CD1c-positive myeloid dendritic cell (primary cell): ENCODE measurements around the gene GALNS.

Experiments
- DNase-seq: peaks from one replicate; pipeline ENCODE4 v3.0.0-alpha.2; 2016; ENCODE audit errors: extremely low spot score

Gene GALNS

DNA sequence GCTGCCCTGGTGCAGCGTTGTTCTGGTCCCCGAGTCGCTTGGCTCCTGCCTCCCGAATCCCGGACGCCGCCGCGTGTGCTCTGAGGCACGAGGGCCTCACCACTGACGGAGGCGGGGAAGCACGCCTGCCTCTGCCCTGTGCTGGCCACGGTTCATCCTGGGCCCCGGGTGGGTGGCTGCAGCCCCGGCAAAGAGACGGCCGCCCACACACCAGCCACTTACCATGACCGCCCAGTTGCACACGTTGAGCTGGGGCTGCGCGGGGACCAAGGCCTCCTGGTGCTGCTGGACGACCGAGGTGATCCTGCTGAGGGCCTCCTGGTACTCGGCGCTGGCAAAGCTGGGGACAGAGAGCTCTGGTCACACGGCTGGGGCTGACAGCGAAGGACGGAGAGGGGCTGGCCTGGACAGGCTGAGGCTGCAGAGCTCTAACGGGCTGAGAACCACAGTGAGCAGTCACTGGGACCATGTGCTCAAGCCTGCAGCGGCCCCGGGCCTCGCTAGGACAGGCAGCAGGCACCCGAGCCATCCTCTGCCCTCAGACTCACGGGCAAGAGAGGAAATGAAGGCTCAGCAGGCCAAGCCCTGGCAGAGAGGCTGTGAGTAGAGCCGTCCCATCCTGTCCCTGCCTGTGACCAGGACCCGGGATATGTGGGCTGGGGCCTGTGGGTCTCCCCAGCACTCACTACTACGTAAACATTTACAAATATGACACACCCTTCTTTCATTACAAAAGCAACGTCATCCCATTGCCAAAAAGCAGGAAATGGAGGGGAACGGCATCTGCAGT lies 38.8 kb downstream of the GALNS start:
- DNase-seq, result no peak

GRCh38 chr16:88816736-88817535 lies 39.8 kb downstream of the GALNS start:
- DNase-seq, result no peak

DNA sequence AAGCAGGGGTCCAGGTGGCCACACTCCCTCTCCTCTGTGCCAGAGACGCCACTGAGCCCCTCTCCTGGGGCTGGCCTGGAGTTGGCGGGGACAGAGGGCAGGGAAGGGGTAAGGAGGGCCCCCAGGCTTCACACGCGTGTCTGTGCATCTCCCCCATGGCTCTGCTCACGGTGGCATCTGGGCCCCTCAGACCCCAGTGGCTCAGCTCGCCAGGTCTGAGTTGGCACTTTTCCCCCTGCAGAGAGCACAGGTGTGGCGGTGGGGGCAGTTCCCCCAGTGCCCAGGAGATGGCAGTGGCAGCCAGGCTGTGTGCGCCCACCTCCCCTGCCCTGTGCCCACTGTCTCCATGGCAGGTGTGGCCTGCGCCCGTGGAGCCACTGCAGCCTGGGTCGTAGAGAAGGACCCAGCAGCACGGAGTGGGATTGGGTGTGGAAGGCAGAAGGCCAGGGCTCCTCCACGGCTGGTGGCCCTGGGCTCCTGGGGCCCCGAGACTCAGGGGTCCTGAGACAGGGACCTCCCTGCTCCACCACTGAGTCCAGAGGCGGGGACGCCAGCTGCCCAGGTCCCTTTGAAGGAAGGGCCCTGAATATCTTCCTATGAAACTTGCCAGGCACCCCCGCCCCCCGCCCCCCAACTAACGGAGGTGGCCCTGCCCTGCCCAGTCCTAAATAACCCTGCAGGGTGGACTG lies 40.7 kb downstream of the GALNS start:
- peak; percentile 25 for DNase-seq

- no peak for DNase-seq
Observed at GRCh38 chr16:88815227-88815626, 41.5 kb downstream of the GALNS start.

DNA sequence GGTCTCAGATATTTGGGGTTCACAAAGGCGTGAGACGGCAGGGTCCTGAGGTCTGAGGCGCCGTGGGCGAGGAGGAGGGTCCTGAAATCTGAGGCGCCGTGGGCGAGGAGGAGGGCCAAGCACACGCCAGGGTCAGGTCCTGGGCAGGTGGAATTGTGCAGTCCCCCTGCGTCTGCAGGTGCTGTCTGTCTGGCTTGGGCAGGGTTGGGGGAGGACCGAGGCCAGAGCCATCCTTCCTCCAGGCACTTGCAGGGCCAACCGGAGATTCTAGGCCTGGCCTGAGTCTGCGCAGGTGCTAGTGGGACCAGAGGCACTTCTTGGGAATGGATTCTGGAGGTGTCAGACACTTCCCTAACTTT lies 42.6 kb downstream of the GALNS start:
- no peak for DNase-seq

DNA sequence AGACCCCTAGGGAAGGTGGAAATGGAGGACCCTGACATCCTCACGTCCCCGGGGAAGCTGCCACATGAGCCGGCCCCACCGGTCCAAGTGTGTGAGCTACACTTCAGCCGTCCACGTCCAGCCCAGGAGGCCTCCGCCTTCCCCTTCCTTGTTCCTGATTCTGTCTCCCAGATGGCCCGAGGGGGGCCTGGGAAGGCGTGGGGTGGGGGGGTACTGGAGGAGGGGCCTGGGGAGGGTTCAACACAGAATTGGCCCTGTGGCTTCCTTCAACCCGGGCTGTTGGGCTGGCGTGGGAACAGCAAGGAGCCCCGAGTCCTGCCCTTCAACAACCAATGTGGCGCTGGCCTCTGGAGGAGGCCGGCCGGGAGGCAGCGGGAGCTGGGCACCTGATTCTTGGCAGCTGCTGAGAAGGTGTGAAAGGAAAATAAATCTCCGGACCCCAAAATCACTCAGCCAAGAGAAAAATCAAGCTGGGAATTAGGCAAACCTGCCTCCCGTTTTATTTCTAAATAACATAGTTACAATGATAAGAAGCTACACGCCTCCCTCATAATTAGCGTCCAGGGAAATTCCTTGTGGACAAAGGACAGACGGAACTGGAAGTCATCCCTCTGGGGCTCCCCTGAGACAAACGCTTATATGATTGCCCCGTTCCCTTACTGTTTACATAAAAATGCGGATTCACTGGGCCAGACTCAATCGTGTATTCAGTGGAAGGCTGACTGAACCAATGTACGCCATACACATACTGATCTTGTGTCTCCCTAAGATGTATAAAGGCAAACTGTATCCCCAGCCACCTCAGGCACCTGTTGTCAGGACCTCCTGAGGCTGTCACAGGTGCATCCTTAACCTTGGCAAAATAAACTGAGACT lies 43.2 kb downstream of the GALNS start:
- DNase-seq, result peak; percentile 26

DNA sequence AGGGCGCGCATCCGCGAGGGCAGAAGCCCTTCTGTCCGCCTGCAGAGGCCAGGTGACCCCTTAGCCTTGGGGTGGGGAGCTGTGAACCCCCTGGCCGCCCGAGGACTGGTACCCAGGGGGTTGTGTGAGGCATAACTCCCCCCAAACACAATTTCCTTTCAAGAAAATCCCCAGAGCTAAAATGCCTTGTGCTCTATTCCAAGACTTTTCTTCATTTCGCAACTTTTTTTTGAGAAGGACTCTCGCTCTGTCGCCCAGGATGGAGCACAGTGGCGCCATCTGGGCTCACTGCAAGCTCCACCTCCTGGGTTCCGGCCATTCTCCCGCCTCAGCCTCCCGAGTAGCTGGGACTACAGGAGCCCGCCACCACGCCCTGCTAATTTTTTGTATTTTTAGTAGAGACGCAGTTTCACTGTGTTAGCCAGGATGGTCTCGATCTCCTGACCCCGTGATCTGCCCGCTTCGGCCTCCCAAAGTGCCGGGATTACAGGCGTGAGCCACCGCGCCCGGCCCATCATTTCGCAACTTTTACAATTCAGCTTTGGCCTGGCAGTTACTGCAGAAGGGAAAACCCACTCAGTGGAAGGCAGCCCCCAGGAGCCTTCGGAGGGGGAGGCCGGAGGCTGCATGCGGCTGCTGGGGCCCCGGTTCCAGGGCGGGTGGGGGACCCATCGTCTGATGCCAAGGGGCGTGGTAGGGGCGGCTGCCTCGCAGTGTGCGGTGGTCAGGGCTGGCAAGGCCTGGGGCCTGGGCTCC lies 44.1 kb downstream of the GALNS start:
- DNase-seq, result peak; percentile 67

DNA sequence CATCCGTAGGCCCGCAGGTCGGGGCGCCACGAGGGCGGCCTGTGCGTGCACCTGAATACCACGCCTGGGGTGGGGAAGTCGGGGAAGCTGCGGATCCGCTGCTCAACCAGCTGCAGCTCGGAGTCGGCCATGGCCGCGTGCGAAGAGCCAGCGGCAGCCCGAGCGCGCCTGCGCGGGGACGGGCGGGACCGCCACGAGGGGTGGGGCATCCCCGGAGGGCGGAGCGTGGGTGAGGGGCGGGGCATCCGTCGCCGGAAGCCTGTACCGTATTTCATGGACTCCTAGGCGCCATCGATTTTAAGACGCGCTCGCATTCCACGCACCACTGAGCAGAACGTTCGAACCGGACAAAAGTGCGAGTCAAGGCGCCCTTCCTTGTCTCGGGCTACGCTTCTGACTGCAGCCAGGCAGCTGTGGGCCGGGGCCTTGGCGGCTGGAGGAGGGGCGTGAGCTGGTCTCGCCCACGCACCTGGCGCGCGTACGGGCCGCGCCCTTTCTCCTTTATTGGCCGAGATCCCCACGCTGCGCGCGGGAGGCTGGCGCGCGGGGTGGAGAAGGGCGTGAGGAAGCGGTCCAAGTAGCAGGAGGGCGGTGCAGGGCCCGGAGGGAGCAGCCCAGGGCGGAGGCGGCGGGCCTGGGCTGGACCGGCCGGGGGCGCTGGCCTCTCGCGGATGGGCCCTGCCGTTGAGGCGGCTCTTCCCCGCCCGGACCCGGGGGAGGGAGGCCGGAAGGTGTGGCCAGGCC lies 44.8 kb downstream of the GALNS start, which contains the start of gene APRT:
Gene APRT, minus strand, starts transcription at position 160 of the 744 bp plus-strand sequence. Its CDS starts 29 bp downstream, at position 131.
- DNase-seq, result peak; percentile 97

- peak; percentile 77 for DNase-seq
Observed at GRCh38 chr16:88810912-88811768, 45.6 kb downstream of the GALNS start.

- peak; percentile 58 for DNase-seq
Observed at GRCh38 chr16:88810166-88810911, 46.4 kb downstream of the GALNS start.

DNA sequence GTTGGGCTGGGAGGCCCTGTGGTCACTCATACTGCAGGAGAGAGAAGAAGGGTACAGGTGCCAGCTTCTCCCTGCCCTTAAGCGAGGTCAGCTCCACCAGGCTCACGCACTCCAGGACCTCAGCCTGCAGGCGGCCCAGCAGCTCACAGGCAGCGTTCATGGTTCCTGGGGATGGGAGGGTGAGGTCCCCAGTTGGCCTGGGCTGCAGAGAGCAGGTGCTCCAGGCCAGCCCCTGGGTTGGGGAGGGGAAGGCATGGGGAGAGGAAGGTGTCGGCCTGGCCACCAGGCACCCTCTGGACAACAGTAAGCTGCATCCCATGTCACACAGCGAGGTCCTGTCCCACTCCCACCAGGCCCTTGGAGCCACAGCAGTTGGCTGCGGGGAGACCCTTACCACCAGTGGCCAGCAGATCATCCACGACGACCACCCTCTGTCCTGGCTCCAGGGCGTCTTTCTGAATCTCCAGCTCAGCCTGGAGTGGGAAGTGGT lies 47.0 kb downstream of the GALNS start:
- no peak for DNase-seq

GRCh38 chr16:88809068-88809675 lies 47.6 kb downstream of the GALNS start:
- DNase-seq, result no peak

- no peak for DNase-seq
Observed at GRCh38 chr16:88807626-88808453, 48.9 kb downstream of the GALNS start.

DNA sequence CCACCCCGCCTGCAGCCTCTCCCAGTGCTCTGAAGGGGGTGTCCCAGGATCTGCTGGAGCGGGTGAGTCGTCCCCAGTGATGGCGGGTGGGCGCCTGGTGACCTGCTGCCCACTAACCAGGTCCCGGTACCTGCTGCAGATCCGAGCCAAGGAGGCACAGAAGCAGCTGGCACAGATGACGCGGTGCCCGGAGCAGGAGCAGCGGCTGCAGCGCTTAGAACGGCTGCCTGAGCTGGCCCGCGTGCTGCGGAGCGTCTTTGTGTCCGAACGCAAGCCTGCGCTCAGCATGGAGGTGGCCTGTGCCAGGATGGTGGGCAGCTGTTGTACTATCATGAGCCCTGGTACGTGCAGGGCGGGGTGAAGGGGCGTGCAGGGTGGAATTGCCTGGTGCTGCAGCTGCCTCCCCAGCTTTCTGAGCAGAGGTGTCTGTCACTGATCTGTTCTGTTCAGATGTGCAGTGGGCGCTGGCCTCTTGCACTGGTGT lies 49.6 kb downstream of the GALNS start:
- DNase-seq, result no peak

DNA sequence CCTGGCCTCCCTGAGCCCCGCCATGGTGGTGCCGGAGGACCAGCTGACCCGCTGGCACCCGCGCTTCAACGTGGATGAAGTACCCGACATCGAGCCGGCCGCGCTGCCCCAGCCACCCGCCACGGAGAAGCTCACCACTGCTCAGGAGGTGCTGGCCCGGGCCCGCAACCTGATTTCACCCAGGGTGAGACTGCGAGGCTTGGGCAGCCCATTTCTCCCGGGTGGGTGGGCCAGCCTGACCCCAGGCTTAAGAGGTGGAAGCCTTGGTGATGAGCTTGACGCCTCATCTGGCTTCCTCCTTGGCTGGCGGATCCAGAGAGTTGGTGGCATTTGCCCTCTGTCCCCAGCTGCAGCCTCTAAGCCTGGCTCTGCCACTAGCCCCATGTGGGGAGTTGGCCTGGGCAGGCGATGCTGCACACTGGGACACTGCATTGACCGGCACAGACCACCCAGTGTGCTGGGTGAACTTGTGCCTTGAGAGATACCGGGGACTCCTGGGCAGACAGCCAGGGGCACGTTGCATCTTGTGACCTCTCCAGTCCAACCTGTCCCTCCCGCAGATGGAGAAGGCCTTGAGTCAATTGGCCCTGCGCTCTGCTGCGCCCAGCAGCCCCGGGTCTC lies 50.1 kb downstream of the GALNS start:
- no peak for DNase-seq

GRCh38 chr16:88805887-88806393 lies 50.8 kb downstream of the GALNS start:
- no peak for DNase-seq
